H9 (cell line): ENCODE data around the gene LGALS4. TPM values are rescaled to one million over a fixed set of nuclear protein-coding genes. Genes with fewer than 3 reads are reported as not detected.

Source experiments
- DNase-seq: peaks from one replicate; pipeline ENCODE4 v3.0.0-alpha.2; 2017
- H2AFZ ChIP-seq: one replicate; pipeline ENCODE4 v1.6.1; 2013; ENCODE audit warnings: mild to moderate bottlenecking, low read length, control low read depth, moderate library complexity
- H2AK5ac ChIP-seq: 2 replicates; pipeline ENCODE4 v1.6.1; 2013; ENCODE audit warnings: low read length, control low read depth, mixed read lengths; ENCODE audit not compliant: insufficient read length
- H2BK120ac ChIP-seq: one replicate; pipeline ENCODE4 v1.6.1; 2013; ENCODE audit warnings: low read depth, mild to moderate bottlenecking, low read length, control low read depth, inconsistent platforms; ENCODE audit not compliant: poor library complexity, severe bottlenecking
- H2BK12ac ChIP-seq: 2 replicates; pipeline ENCODE4 v1.6.1; 2013; ENCODE audit warnings: low read length, control low read depth, mixed read lengths, low read depth; ENCODE audit not compliant: insufficient read length
- H2BK15ac ChIP-seq: 2 replicates; pipeline ENCODE4 v1.6.1; 2013; ENCODE audit warnings: low read depth, low read length, control low read depth
- H2BK20ac ChIP-seq: one replicate; pipeline ENCODE4 v1.6.1; 2013; ENCODE audit warnings: low read depth, mild to moderate bottlenecking, low read length, control low read depth, inconsistent platforms; ENCODE audit not compliant: poor library complexity, severe bottlenecking
- H2BK5ac ChIP-seq: 2 replicates; pipeline ENCODE4 v1.6.1; 2013; ENCODE audit warnings: low read length, control low read depth, mixed read lengths; ENCODE audit not compliant: insufficient read length
- H3K14ac ChIP-seq: 2 replicates; pipeline ENCODE4 v1.6.1; 2013; ENCODE audit warnings: low read length, control low read depth; ENCODE audit not compliant: insufficient read depth
- H3K18ac ChIP-seq: 2 replicates; pipeline ENCODE4 v1.6.1; 2013; ENCODE audit warnings: low read depth, mild to moderate bottlenecking, mixed read lengths, low read length, control low read depth; ENCODE audit not compliant: insufficient read length
- H3K23ac ChIP-seq: 2 replicates; pipeline ENCODE4 v1.6.1; 2013; ENCODE audit warnings: low read length, control low read depth, mixed read lengths, low read depth; ENCODE audit not compliant: insufficient read length
- H3K23me2 ChIP-seq: 2 replicates; pipeline ENCODE4 v1.6.1; 2013; ENCODE audit warnings: low read depth, mild to moderate bottlenecking, mixed read lengths, low read length, control low read depth; ENCODE audit not compliant: insufficient read length, poor library complexity, severe bottlenecking
- H3K27ac ChIP-seq: 2 replicates; pipeline ENCODE4 v1.5.1; 2013; ENCODE audit warnings: low read length, control low read depth, mixed read lengths, low read depth; ENCODE audit not compliant: insufficient read length
- H3K27me3 ChIP-seq: 2 replicates; pipeline ENCODE4 v1.6.1; 2013; ENCODE audit warnings: low read length, control low read depth, inconsistent platforms; ENCODE audit not compliant: insufficient read depth
- H3K4ac ChIP-seq: 2 replicates; pipeline ENCODE4 v1.6.1; 2013; ENCODE audit warnings: low read depth, mild to moderate bottlenecking, control low read depth, inconsistent platforms, low read length, moderate library complexity
- H3K4me1 ChIP-seq: 2 replicates; pipeline ENCODE4 v1.6.1; 2013; ENCODE audit warnings: low read length, control low read depth, inconsistent platforms; ENCODE audit not compliant: insufficient read depth
- H3K4me2 ChIP-seq: 2 replicates; pipeline ENCODE4 v1.6.1; 2013; ENCODE audit warnings: low read length, control low read depth, mixed read lengths; ENCODE audit not compliant: insufficient read length, insufficient read depth
- H3K56ac ChIP-seq: 2 replicates; pipeline ENCODE4 v1.6.1; 2013; ENCODE audit warnings: low read depth, mild to moderate bottlenecking, mixed read lengths, low read length, control low read depth; ENCODE audit not compliant: insufficient read length
- H3K79me1 ChIP-seq: 2 replicates; pipeline ENCODE4 v1.6.1; 2013; ENCODE audit warnings: low read depth, mild to moderate bottlenecking, moderate library complexity, low read length, control low read depth, inconsistent platforms; ENCODE audit not compliant: insufficient read depth, poor library complexity, severe bottlenecking
- H3K79me2 ChIP-seq: 2 replicates; pipeline ENCODE4 v1.6.1; 2013; ENCODE audit warnings: low read length, control low read depth, inconsistent platforms; ENCODE audit not compliant: insufficient read depth
- H3K9ac ChIP-seq: 2 replicates; pipeline ENCODE4 v1.6.1; 2013; ENCODE audit warnings: low read length, control low read depth, mixed read lengths; ENCODE audit not compliant: insufficient read length; ENCODE audit errors: extremely low read depth
- H3K9me3 ChIP-seq: one replicate; pipeline ENCODE4 v1.6.1; 2013; ENCODE audit warnings: low read depth, low read length, inconsistent platforms; ENCODE audit not compliant: control insufficient read depth
- H3T11ph ChIP-seq: one replicate; pipeline ENCODE4 v1.6.1; 2013; ENCODE audit warnings: mild to moderate bottlenecking, low read length, control low read depth, inconsistent platforms
- H4K20me1 ChIP-seq: one replicate; pipeline ENCODE4 v1.6.1; 2013; ENCODE audit not compliant: control insufficient read depth, insufficient read length, insufficient read depth
- H4K5ac ChIP-seq: 2 replicates; pipeline ENCODE4 v1.6.1; 2013; ENCODE audit warnings: low read depth, mild to moderate bottlenecking, mixed read lengths, low read length, control low read depth; ENCODE audit not compliant: insufficient read length
- H4K8ac ChIP-seq: replicated peaks from 2 replicates; pipeline ENCODE4 v1.6.1; 2013; ENCODE audit warnings: low read length, control low read depth, mixed read lengths, low read depth; ENCODE audit not compliant: insufficient read length
- H4K91ac ChIP-seq: 2 replicates; pipeline ENCODE4 v1.6.1; 2013; ENCODE audit warnings: low read depth, mild to moderate bottlenecking, moderate library complexity, mixed read lengths, low read length, control low read depth; ENCODE audit not compliant: insufficient read length
- H3K27ac Mint-ChIP-seq, 3 experiments: 2 replicates in 2 of 3; 3 replicates in 1 of 3; pipeline ENCODE4 v1.8.0; 2020 to 2021; ENCODE audit warnings: mixed read lengths in 3 of 3, mild to moderate bottlenecking in 1 of 3, moderate library complexity in 1 of 3
- H3K27me3 Mint-ChIP-seq: 2 replicates; pipeline ENCODE4 v1.8.0; 2021; ENCODE audit warnings: low read depth, mild to moderate bottlenecking, moderate library complexity, mixed read lengths
- H3K36me3 Mint-ChIP-seq, 3 experiments: 2 replicates in 2 of 3; 3 replicates in 1 of 3; pipeline ENCODE4 v1.8.0; 2020 to 2021; ENCODE audit warnings: low read depth in 3 of 3, mixed read lengths in 3 of 3; ENCODE audit not compliant: insufficient read depth in 1 of 3
- H3K4me1 Mint-ChIP-seq, 2 experiments: 2 replicates each; pipeline ENCODE4 v1.8.0; 2020; ENCODE audit warnings: mixed read lengths in 2 of 2
- H3K4me3 Mint-ChIP-seq, 2 experiments: 2 replicates in 1 of 2; 3 replicates in 1 of 2; pipeline ENCODE4 v1.8.0; 2020 to 2021; ENCODE audit warnings: mild to moderate bottlenecking in 2 of 2, mixed read lengths in 2 of 2, moderate library complexity in 1 of 2
- H3K9me3 Mint-ChIP-seq, 2 experiments: 2 replicates in 1 of 2; 3 replicates in 1 of 2; pipeline ENCODE4 v1.8.0; 2020; ENCODE audit warnings: mild to moderate bottlenecking in 2 of 2, mixed read lengths in 2 of 2, moderate library complexity in 1 of 2
- CTCF ChIP-seq: fragments of 200-600 bp; sonication (generic); conservative IDR thresholded peaks from 3 replicates; pipeline ENCODE4 v1.8.0; 2021; ENCODE audit warnings: antibody characterized with exemption, mild to moderate bottlenecking
- WGBS: extraction: QIAGEN DNeasy Blood & Tissue Kit; methylation state at CpG from one replicate; pipeline ENCODE4 v1.1.7; 2013; ENCODE audit warnings: missing lambda C conversion rate, low lambda C conversion rate, mixed read lengths; ENCODE audit not compliant: insufficient read length; ENCODE audit errors: extremely low coverage; 5-methylcytosine and 5-hydroxymethylcytosine counted together
- total RNA-seq: library from RNA; stranded (reverse); gene quantifications from 2 replicates; pipeline ENCODE4 v1.2.1, GENCODE V29; 2021

The LGALS4 gene
- total RNA-seq, 1 experiment from 2014 or later, result 0.68 TPM

GRCh38 chr19:38848299-38849146 lies 35.8 kb upstream of the LGALS4 start:
- peaks cover 51 to 56% (median 56%) of the 10 kb centered on the region in 3 experiments for H3K36me3 Mint-ChIP-seq
- peaks cover 36 to 42% of the 10 kb centered on the region in 2 experiments for H3K4me1 Mint-ChIP-seq
- Histone ChIP-seq H4K20me1 (peaks cover 4% of the 10 kb centered on the region), H2AFZ (no peak overlapping the region), H3K4me1 (no peaks in the 10 kb centered on the region), H4K91ac (no peak overlapping the region), H4K8ac (no peak overlapping the region), H3K56ac (no peak overlapping the region), H3K14ac (peak overlapping the region; percentile 88; the same call in 1 of the 2 replicates), H3T11ph (no peak overlapping the region), H2BK15ac (no peak overlapping the region), H2BK5ac (no peak overlapping the region), H2BK12ac (no peak overlapping the region), H4K5ac (no peak overlapping the region), H2BK120ac (no peak overlapping the region), H3K27me3 (no peaks in the 10 kb centered on the region), H3K4me2 (peak overlapping the region; percentile 87), H3K4ac (peak overlapping the region; percentile 29; the same call in 1 of the 2 replicates), H3K23me2 (peaks cover 26% of the 10 kb centered on the region), H3K23ac (no peak overlapping the region), H3K79me1 (peaks cover 8% of the 10 kb centered on the region), H3K79me2 (peaks cover 18% of the 10 kb centered on the region), H3K27ac (peak overlapping the region; percentile 36), H3K9ac (peak overlapping the region; percentile 96), H3K18ac (peak overlapping the region; percentile 64), H2BK20ac (no peak overlapping the region), H2AK5ac (no peak overlapping the region), H3K9me3 (no peaks in the 10 kb centered on the region)
- DNase-seq, result no peak
- H3K4me3 Mint-ChIP-seq, result peak overlapping the region; percentile 92 to 95
- no peak for TF ChIP-seq CTCF
- H3K9me3 Mint-ChIP-seq, result peaks cover 0 to 5% of the 10 kb centered on the region in 2 experiments; a peak in 2 of 5 replicates
- no CpG with 5 or more reads among the region's 22 CpGs for WGBS
- H3K27ac Mint-ChIP-seq, result peak overlapping the region; percentile 95 to 98 (median 97); a peak in 6 of 7 replicates
- H3K27me3 Mint-ChIP-seq, result peaks cover 3% of the 10 kb centered on the region; the same call in 1 of the 2 replicates
